HG02610 (cell line): ENCODE measurements around the gene HEATR1.
"Not testable (repeated sequence)": the region's sequence is repeated elsewhere in the genome, so short reads cannot be mapped to it uniquely, and the experiment has no call there.

Experiments used
- ATAC-seq: cut with Tn5 transposase; IDR thresholded peaks from one replicate; pipeline ENCODE4 v1.9.1; 2021; ENCODE audit warnings: mild to moderate bottlenecking, moderate library complexity; ENCODE audit not compliant: unreplicated experiment

HEATR1 gene

GRCh38 chr1:236511735-236512418, 92.4 kb downstream of the HEATR1 start:
- ATAC-seq = no peak

DNA sequence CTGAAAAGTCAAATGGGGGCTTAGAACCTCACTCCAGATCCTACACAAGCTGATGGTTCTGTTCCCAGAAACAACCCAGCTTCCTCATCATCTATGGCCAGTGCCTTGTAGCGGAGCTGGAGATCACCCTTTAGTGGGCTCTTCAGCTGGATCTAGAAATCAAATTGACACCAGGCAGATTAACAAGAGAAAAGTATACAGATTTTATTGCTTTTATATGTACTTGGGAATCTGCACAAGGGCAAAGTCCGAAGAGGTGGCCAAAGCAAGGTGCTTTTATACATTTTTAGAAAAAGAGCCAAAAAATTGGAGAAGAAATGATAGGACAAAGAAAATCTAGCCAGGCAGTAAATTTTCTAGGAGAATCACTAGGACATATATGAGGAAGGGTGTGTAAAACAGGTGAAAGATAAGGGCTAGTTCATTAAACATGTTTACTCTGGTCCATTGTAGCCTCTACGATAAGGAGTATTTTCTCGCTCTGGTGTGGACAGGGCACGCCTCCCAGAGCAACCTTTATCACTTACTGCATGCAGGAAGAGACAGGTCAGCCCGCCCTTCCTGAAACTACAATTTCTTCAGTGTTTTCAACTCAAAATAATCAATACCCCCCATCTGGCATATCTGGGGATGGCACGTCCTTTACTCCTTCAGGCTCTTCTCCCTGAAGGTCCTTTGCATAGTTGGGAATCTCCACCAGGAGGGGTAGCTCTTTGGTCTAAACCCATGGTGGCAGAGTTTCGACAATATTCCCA, 94.5 kb downstream of the HEATR1 start:
- ATAC-seq = no peak

- ATAC-seq = peak; percentile 41
These were observed 95.1 kb downstream of the HEATR1 start for GRCh38 chr1:236509203-236509602.

- ATAC-seq = peak; percentile 52
These were observed 95.7 kb downstream of the HEATR1 start for GRCh38 chr1:236508593-236509027.

DNA sequence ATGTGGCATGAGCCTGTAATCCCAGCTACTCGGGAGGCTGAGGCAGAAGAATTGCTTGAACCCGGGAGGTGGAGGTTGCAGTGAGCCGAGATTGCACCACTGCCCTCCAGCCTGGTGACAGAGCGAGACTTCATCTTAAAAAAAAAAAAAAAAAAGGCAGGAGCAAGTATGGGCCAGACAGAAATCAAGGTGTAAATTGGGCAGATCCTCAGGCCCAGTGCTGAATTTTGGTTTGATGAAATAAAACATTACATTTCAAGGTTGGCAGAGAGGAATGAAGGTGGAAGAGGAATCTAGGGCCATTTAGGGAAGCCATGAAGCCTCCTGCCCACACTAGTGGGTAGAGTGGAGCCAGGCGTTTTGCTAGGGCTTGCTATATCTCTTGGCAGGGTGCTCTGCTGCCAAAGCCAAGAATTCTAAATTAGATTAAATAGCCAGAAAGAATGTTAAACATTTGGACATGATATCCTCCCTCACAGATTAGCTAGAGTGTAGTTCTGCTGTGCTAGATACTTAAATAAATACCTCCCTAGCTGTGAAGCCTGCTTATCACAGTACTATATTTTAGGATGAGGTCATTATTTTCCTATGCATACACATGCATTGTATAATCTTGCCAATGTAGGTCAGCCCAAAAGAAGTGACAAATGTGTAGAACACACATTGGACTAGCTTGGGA, 97.2 kb downstream of the HEATR1 start:
- no peak for ATAC-seq

DNA sequence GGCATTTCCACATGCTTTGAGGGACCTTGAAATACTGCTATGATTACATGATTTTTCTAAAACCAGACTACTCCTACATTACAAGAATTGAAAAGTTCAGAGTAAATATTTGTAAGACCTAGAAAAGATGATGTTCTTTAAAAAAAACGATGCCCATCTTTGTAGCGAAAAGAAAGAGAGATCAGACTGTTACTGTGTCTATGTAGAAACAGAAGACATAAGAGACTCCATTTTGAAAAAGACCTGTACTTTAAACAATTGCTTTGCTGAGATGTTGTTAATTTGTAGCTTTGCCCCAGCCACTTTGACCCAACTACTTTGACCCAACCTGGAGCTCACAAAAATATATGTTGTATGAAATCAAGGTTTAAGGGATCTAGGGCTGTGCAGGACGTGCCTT, 100.0 kb downstream of the HEATR1 start:
- ATAC-seq = not testable (repeated sequence)

DNA sequence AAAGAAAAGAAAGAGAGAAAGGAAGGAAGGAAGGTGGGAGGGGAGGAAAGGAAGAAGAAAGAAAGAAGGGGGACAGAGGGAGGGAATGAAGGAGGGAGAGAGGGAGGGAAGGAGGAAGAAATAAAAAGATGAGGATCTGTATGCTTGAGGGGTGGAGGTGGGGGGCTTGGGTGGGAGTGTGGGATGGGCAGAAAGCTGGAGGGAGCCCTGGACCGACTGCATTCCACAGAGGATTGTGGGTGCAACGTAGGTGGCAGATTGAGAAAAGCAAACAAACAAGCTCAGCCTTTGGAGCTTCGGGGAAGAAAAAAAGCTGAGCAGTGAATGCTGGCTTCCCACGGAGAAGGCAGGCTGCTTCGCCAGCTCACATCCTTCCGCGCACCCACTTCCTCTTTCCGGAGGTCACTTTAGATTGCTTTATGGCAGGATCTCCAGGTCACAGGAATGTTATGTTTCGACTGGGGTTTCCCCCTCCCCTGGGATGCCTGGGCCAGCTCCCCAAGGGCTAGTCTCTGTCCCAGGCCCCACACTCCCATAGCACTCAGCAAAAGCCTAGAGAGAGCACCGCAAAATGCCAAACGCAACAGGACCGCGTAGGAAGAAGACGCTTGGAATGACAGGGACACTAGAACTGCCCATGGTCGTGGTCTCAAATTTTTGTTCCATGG, 101.2 kb downstream of the HEATR1 start:
- ATAC-seq = peak; percentile 85

GRCh38 chr1:236502579-236502971, 101.7 kb downstream of the HEATR1 start:
- no peak for ATAC-seq

GRCh38 chr1:236501093-236501492, 103.2 kb downstream of the HEATR1 start:
- ATAC-seq = no peak
